Nephron (organoid): Measurements from ENCODE around the gene KLC4.

Experiments
- H3K27ac Mint-ChIP-seq, 3 experiments: 2 replicates each; pipeline ENCODE4 v1.8.0; 2020; ENCODE audit warnings: mixed read lengths in 3 of 3, mild to moderate bottlenecking in 2 of 3, moderate library complexity in 1 of 3
- H3K27me3 Mint-ChIP-seq: 2 replicates; pipeline ENCODE4 v1.8.0; 2021; ENCODE audit warnings: low read depth, mild to moderate bottlenecking, moderate library complexity, mixed read lengths
- H3K36me3 Mint-ChIP-seq: 2 replicates; pipeline ENCODE4 v1.8.0; 2020; ENCODE audit warnings: low read depth, mixed read lengths
- H3K4me1 Mint-ChIP-seq: 2 replicates; pipeline ENCODE4 v1.8.0; 2020; ENCODE audit warnings: mixed read lengths
- H3K4me3 Mint-ChIP-seq, 3 experiments: 2 replicates each; pipeline ENCODE4 v1.8.0; 2020; ENCODE audit warnings: mild to moderate bottlenecking in 3 of 3, mixed read lengths in 3 of 3, moderate library complexity in 2 of 3
- H3K9me3 Mint-ChIP-seq: 2 replicates; pipeline ENCODE4 v1.8.0; 2020; ENCODE audit warnings: mixed read lengths
- CTCF ChIP-seq, 3 experiments: fragments of 200-600 bp; sonication (generic); IDR thresholded peaks; one replicate each; pipeline ENCODE4 v1.5.0; 2021; ENCODE audit warnings: antibody characterized with exemption in 3 of 3; ENCODE audit not compliant: unreplicated experiment in 3 of 3

Gene KLC4

DNA sequence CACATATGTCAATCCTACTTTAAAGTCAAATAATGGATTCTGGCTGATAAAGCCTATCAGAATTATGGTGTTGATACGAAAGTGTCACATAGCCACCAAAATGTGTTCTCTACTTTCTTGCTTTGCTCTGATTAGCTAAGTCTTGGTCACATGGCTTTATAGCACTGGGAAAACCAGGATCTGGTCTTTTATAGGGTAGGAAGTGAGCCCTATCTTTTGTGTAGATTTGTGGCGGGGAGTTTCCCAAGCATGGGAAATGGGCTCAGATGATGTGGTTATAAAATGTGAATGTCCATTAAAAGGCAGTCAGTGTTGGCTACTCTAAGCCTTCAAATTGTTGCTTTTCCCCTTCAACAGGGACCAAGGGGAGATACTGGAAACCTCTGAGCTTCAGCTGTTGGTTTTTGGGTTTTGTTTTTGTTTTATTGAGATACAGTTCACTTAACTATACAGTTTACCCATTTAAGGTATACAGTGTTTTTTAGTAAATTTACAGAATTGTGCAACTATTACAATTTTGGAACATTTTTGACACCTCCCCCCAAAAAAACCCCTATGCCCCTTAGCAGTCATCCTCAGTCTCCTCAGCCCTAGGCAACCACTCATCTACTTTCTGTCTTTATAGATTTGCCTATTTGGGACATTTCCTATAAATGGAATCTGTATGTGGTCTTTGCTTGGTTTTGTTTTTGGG, 25.8 kb upstream of the KLC4 start:
- TF ChIP-seq CTCF (IDR thresholded peaks at IDR 0.05; ENCODE audit: unreplicated experiment in 3 of 3) = no peak
- H3K36me3 Mint-ChIP-seq = peaks cover 76% of the 10 kb centered on the region
- no peak overlapping the region for H3K27ac Mint-ChIP-seq

DNA sequence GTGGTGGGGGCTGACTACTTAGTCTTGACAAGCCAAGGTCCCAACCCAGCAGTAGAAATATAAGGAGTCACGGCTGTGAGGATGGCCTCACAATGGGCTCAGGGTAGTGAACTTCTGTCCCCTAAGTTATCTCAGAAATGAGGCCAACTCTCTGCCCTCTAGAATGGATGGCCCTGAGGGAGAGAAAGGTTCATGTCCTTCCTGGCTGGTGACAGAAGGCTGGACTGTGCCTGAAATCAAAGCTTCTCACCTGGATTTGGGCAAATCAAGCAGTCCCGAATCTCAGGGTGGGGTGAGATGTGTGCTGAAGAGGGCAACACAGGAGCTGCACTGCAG, 25.3 kb upstream of the KLC4 start:
- H3K4me1 Mint-ChIP-seq = no peaks in the 10 kb centered on the region

More for the DNA sequence above, 25.8 kb upstream of the KLC4 start:
- H3K4me3 Mint-ChIP-seq = no peak overlapping the region
- H3K4me1 Mint-ChIP-seq = no peaks in the 10 kb centered on the region
- no peaks in the 10 kb centered on the region for H3K9me3 Mint-ChIP-seq
- no peaks in the 10 kb centered on the region for H3K27me3 Mint-ChIP-seq

DNA sequence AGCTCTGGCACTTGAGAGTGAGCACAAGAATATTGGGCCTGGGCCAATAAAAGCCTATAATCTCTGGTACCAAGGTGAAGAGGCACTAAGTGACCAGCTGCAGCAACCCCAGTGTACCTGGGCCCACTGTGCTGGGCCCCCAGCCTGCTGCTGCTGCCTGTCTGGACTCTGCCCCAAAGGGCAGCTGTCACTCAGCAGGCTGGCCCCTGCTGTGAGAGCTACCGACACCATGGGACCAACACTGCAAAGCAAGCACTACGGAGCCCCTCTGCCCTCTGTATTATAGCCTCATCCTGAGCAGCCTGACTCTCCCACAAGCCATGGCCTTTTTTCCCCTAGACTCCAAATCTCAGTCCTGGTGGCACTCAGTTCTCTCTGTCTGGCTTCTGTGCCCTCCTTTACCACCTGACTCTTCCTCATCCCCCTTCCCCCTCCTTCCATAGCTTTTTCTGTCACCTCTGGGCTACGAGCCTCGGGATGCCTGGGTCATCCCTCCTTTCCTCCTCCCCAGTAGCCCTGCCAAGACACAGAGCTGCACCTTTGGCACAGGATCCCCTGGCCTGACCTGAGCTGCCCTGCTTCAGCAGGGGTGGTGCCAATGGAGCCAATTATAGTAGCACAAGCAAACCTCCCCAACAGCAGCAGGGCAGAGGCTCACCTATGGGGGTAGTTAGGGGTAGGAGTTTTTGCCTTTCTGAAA, 23.8 kb upstream of the KLC4 start:
- Mint-ChIP-seq H3K36me3 (peaks cover 75% of the 10 kb centered on the region), H3K9me3 (no peaks in the 10 kb centered on the region), H3K4me3 (no peak overlapping the region), H3K27ac (peak overlapping the region in 1 of 3 experiments; percentile 23), H3K27me3 (no peaks in the 10 kb centered on the region), H3K4me1 (no peaks in the 10 kb centered on the region)
- no peak for TF ChIP-seq CTCF (IDR thresholded peaks at IDR 0.05; ENCODE audit: unreplicated experiment in 3 of 3)

More for the DNA sequence above, 25.3 kb upstream of the KLC4 start:
- H3K9me3 Mint-ChIP-seq = no peaks in the 10 kb centered on the region
- no peaks in the 10 kb centered on the region for H3K27me3 Mint-ChIP-seq
- peaks cover 76% of the 10 kb centered on the region for H3K36me3 Mint-ChIP-seq
- no peak overlapping the region for H3K27ac Mint-ChIP-seq
- H3K4me3 Mint-ChIP-seq = no peak overlapping the region
- TF ChIP-seq CTCF (IDR thresholded peaks at IDR 0.05; ENCODE audit: unreplicated experiment in 3 of 3) = no peak

GRCh38 chr6:43036712-43037111, 22.7 kb upstream of the KLC4 start:
- H3K4me1 Mint-ChIP-seq = no peaks in the 10 kb centered on the region
- H3K27me3 Mint-ChIP-seq = no peaks in the 10 kb centered on the region
- H3K4me3 Mint-ChIP-seq = no peak overlapping the region
- no peaks in the 10 kb centered on the region for H3K9me3 Mint-ChIP-seq
- no peak for TF ChIP-seq CTCF (IDR thresholded peaks at IDR 0.05; ENCODE audit: unreplicated experiment in 3 of 3)
- H3K27ac Mint-ChIP-seq = no peak overlapping the region
- peaks cover 75% of the 10 kb centered on the region for H3K36me3 Mint-ChIP-seq

GRCh38 chr6:43037197-43037596, 22.2 kb upstream of the KLC4 start:
- Mint-ChIP-seq H3K36me3 (peaks cover 73% of the 10 kb centered on the region), H3K4me3 (no peak overlapping the region), H3K4me1 (no peaks in the 10 kb centered on the region), H3K9me3 (no peaks in the 10 kb centered on the region), H3K27ac (no peak overlapping the region), H3K27me3 (no peaks in the 10 kb centered on the region)
- TF ChIP-seq CTCF (IDR thresholded peaks at IDR 0.05; ENCODE audit: unreplicated experiment in 3 of 3) = no peak

DNA sequence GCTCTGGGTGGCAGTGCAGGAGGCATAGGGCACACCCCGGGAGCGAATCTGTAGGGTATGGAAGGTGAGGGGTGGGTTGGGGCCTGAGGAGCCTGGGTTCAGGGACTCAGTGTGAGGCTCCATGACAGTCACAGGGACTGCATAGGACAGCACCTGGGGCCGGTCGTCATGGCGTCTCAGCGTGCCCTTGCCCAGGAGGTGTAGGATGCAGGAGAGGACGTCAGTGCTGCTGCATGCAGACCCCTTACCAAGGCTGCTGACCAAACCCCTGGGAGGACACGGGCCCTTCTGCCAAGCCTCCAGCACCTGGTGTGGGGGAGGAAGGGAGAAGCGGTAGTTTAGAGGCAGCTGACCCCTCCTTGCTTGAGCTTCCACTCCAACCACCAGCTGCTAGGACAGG, 21.7 kb upstream of the KLC4 start:
- Mint-ChIP-seq H3K9me3 (no peaks in the 10 kb centered on the region), H3K36me3 (peaks cover 78% of the 10 kb centered on the region)

More for the DNA sequence above, 21.7 kb upstream of the KLC4 start:
- Mint-ChIP-seq H3K4me1 (no peaks in the 10 kb centered on the region), H3K27me3 (no peaks in the 10 kb centered on the region), H3K4me3 (no peak overlapping the region), H3K27ac (no peak overlapping the region)
- no peak for TF ChIP-seq CTCF (IDR thresholded peaks at IDR 0.05; ENCODE audit: unreplicated experiment in 3 of 3)
